ENCODE measurements around the gene ZNG1A. TPM values are rescaled to one million over a fixed set of nuclear protein-coding genes. Genes with fewer than 3 reads are reported as not detected.
A peak's percentile ranks its signal among the peaks of the same experiment; 100 is the strongest.
"Not testable (repeated sequence)": the region's sequence is repeated elsewhere in the genome, so short reads cannot be mapped to it uniquely, and the experiment has no call there.

ZNG1A gene
- total RNA-seq, 1 donor from 2014 or later = 22.9 TPM

DNA sequence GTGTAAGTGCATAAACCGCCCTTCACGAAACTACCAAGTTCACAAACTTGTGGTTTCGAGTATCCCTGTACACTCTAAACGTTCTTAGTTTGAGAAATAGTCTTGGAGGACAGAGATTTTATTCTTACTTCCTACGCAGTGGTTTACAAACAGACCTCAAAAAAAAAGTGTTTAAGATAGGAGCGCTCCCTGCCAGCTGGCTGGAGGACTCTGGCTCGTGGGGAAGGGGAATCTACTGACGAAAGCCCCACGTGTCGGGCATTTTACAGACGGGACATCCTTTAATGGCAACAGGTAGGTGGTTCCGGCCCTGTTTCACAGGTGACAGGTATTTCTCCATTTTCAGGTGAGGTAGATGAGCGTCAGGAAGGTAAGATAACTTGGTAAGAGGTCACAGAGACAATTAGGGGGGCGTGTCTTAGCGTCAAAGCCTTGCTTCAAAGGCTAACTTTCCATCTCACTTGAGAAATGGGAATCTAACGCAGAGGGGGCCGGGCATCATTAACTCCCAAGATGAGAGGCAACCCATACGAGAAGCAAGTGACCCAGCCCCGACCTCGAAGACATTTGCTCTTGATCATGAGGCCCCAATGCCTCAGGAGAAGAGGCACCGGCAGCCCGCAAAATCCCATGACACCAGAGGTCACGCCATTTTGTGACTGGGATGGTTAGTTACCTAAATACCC lies 573 bp downstream of the ZNG1A start:
- DNase-seq (ENCODE audit: low read depth) = not testable (repeated sequence)

GRCh38 chr9:169757-170156 lies 9.1 kb downstream of the ZNG1A start:
- not testable (repeated sequence) for DNase-seq (ENCODE audit: low read depth)

GRCh38 chr9:159871-160270 lies 19.0 kb downstream of the ZNG1A start:
- peak; percentile 7 for DNase-seq (ENCODE audit: low read depth)

DNA sequence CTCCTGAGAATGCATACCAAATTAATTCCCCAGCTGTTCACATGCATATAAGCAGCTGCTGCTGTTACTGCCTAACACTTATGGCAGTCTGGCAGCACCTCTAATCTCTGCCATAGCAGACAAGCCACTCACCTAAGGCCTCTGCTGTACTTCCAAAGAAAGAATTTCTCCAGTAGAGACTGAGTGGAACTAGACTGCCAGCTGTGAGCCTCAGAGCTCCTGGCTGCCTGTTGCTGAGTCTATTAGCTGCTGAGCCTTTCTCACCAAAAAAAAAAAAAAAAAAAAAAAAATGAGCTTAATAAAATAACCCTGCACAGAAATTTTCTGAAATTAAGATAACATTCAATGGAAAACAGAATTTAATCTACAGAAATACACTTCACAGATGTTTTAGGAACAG lies 27.7 kb downstream of the ZNG1A start:
- DNase-seq (ENCODE audit: low read depth) = not testable (repeated sequence)

- not testable (repeated sequence) for DNase-seq (ENCODE audit: low read depth)
These were observed 39.0 kb downstream of the ZNG1A start for GRCh38 chr9:139880-140279.

DNA sequence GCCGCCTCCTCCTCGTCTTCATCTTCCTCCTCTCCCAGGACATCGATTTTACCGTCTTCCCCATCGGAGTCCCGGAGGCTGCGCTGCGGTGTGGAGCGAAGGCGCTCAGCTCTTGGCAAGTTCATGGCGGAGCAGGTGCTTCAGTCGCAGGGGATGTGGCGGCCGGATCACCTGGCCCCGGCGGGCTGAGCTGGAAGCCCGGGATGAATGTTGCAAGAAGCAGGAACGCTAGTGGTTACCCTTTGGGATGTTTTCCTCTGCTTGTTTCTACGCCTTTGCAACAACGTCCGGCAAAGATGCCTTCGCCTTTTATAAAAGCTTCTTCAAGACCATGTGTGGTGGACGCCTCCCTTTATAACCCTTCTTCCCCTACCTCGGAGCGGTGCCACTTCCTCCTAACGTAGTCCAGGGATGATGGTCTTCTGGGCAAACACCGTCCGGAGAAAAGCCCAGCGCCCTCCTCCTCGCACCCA lies 60.8 kb downstream of the ZNG1A start, which contains the start of gene FOXD4:
Gene FOXD4, minus strand, starts transcription at position 423 of the 473 bp plus-strand sequence. Its CDS starts 298 bp downstream, at position 125.
- DNase-seq (ENCODE audit: low read depth) = not testable (repeated sequence)

GRCh38 chr9:117144-117994 lies 61.5 kb downstream of the ZNG1A start:
- DNase-seq (ENCODE audit: low read depth) = not testable (repeated sequence)

DNA sequence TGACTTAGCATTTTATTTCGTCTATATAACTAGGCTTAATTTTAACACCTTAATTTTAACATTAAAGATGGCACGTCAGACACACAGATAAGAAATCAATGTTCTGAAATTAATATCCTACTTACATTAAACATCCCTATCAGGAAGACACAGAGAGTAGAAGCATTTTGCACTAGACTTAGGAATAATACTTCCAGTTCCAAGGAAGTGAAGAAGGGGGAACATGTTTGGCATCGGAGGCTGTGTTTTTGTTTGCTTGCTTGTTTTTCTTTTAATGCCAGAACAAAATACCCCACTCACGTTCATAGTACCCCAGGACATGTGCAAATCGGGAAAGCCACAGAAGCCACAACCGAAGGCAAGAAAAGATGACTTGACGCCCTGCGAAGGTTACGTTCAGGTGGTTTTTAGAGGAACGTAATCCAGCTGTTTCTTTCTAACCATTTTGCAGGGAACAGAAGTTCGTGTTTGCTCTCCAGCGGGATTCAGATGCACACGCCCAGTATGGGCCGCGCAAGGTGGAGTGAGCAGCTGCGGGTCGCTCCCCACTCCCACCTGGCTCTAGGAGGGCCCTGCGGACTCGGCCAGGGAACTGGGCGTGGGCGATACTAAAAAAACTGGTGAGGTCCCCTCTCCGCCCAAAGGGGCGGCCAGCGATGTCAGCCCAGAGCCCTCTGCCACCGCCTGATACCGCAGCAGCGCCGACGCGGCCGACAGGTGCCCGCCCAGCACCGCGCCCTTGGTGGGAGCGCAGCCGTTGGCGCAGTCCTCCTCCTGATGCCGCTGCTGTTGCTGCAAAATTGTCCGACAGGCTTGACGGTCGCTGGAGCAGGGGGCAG lies 62.4 kb downstream of the ZNG1A start:
- not testable (repeated sequence) for DNase-seq (ENCODE audit: low read depth)

GRCh38 chr9:115118-115451 lies 63.8 kb downstream of the ZNG1A start:
- not testable (repeated sequence) for DNase-seq (ENCODE audit: low read depth)

DNA sequence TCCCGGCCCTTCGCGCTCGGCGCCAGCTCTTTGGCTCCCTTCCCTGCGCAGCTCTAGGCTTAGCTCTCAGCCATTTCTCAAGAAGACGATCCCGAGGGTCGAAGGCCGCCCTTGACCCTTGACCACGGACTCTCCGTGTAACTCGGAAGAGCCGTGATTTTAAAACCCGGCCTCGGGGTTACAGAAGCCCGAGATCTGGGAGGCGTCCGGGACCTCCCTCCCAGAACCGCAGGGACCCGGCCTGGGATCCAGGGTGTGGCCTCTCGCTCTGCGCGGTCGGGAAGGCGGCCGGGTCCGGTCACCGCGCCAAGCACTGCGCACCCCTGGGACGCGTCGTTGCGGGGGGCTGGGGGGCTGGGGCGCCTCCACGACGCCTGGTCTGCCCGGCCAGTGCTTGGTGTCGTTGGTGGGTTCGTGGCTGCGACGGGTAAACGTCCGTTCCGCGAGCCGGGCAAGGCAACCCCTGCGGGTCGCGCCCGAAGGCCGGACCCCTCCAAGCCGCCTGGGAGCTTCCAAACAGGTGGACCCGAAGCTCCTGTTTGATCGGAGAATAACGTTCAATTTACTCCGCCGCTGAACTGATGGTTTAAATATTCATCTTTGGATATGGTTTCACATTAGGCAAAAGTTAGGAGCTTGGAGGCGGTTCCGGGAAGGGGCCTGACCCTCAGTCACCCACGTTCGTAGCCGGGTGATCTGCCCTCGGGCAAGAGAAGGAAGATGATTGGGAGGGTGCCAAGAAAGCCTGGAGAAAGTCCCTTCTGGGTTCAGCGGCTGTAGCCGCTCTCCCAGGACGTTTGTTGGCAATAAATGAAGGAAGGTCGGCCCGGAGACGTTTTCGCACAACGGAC lies 64.4 kb downstream of the ZNG1A start:
- peak; percentile 2 for DNase-seq (ENCODE audit: low read depth)

DNA sequence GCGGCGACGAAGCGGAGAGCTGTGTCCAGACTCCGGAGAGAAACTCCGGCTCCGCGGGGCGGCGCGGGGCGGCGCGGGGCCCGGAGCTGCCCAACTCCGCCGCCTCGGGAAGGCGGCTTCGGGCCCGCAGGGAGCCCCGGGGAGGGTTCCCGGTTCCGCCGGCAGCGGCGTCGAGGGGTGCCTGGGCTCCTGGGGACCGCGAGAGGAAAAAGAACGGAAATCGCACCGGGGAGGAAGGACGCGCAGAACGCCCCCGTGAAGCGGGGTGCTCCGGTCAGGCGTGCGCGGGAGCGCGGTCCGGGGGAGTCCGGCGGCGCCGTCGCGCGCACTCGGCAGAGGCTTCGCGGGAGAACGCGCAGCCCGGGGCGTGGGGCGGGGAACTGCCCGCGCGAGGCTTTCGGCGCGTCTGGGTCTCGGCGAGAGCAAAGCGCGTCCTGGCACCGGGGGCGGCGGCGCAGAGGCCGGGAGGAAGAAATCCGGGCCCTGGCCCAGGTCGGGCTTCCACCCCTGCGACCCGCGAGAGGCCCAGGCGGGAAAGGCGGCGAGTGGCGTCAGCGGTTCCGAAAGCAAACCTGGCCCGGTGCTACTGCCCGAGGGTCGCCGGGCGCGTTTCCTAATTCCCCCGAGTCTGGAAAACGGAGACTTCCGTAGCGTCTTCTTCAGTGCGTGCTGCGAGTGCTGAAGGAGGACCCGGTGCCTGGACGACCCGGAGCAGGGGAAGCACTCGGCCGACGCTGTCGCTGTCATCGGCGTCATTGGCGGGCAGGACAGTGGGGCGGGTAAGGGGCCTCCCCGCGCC lies 65.2 kb downstream of the ZNG1A start:
- DNase-seq (ENCODE audit: low read depth) = not testable (repeated sequence)

DNA sequence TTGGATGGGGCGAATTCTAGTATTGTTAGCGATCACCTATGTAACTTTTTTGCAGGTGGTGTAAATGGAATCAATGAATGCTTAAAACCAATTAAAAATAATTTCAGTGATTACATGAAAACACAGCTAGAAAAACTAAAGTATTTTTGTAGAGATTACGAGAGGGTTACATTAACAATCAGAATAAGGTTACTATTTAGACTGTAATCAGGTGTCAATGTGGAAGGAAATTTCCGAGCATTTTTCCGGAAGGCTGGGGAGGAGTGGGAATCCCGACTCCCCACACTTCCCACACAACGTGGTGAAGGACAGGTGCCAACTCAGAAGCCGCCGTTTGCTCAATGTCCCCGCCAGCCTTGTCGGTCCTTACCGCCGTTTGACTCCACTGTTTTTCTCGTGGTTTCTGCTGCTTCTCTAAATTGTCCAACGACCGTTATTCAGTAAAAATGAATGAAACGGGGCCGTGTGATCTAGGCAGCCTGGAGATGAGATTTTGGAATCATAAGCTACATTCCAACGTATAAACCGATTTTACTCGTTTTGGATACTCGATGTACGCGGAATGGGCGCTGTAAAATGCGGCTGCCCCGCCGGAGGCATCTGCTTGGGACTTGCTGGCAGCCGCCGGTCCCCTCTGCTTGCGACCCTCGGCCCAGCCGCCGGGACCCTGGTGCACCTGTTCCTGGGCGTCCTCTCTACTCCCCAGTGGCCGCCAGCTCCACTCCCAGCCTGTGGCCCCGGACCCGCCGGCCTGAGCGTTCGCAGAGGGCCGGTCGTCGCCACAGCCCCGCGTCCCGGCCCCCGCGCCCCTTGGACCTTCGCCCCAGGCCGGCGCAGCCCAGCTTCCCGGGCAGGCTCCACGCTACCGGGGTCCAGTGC lies 66.0 kb downstream of the ZNG1A start:
- not testable (repeated sequence) for DNase-seq (ENCODE audit: low read depth)

DNA sequence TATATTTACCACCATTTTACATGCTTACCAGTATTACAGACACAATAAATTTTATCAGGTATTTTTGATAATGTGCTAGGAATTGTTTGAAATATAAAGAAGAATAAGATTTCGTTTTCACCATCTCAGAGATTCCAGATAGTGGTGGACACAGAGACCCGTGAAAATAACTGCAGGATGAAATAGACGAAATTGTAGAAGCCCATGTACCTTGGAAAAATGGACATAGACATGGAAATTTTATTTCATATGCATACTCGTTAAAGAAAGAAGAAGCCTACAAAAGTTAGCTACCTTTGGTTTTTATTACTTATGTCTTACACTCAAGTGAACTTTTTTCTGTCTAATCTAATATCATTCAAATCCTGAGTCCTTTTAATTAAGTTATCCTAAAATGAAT lies 68.2 kb downstream of the ZNG1A start:
- DNase-seq (ENCODE audit: low read depth) = not testable (repeated sequence)

GRCh38 chr9:109540-109939 lies 69.3 kb downstream of the ZNG1A start:
- peak; percentile 6 for DNase-seq (ENCODE audit: low read depth)

GRCh38 chr9:108742-109495 lies 69.9 kb downstream of the ZNG1A start:
- DNase-seq (ENCODE audit: low read depth) = not testable (repeated sequence)

GRCh38 chr9:105991-106390 lies 72.9 kb downstream of the ZNG1A start:
- not testable (repeated sequence) for DNase-seq (ENCODE audit: low read depth)

DNA sequence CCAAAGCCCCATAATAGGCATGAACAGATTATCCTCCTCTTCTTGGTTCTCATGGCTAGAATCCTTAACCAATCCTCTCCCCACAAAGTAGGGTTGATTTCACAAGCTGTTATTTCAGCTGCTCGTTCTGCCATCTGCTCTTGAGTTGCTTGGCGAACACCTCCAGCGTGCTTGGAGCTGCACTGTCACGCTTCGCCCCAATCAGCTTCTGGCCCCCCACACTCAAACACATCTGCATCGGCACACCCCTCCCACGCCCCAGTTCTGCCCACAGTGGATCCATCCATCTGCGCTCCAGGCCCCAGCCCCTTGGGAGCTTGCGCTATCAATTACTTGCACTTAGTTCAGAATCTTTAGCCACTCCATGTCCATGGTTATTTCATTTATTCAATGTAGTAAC lies 78.4 kb downstream of the ZNG1A start:
- not testable (repeated sequence) for DNase-seq (ENCODE audit: low read depth)

- DNase-seq (ENCODE audit: low read depth) = not testable (repeated sequence)
These were observed 79.0 kb downstream of the ZNG1A start for GRCh38 chr9:99867-100266.
